Chondrocyte (in vitro differentiated cells): ENCODE measurements around the gene PRKCI. TPM values are rescaled to one million over a fixed set of nuclear protein-coding genes. Genes with fewer than 3 reads are reported as not detected.
"Not testable (repeated sequence)": the region's sequence is repeated elsewhere in the genome, so short reads cannot be mapped to it uniquely, and the experiment has no call there.

ENCODE experiments used
- DNase-seq: peaks from one replicate; pipeline ENCODE4 v3.0.0; 2021; ENCODE audit warnings: mixed read lengths, low spot score
- H3K27ac Mint-ChIP-seq: one replicate; pipeline ENCODE4 v1.8.0; 2021; ENCODE audit warnings: mild to moderate bottlenecking, moderate library complexity, mixed read lengths; ENCODE audit not compliant: unreplicated experiment
- H3K27me3 Mint-ChIP-seq: 2 replicates; pipeline ENCODE4 v1.8.0; 2021; ENCODE audit warnings: low read depth, mixed read lengths
- H3K36me3 Mint-ChIP-seq: 2 replicates; pipeline ENCODE4 v1.8.0; 2021; ENCODE audit warnings: low read depth, mixed read lengths
- H3K4me1 Mint-ChIP-seq: 2 replicates; pipeline ENCODE4 v1.8.0; 2021; ENCODE audit warnings: low read depth, mild to moderate bottlenecking, mixed read lengths
- H3K4me3 Mint-ChIP-seq: one replicate; pipeline ENCODE4 v1.8.0; 2021; ENCODE audit warnings: mild to moderate bottlenecking, moderate library complexity, mixed read lengths; ENCODE audit not compliant: unreplicated experiment
- H3K9me3 Mint-ChIP-seq: 2 replicates; pipeline ENCODE4 v1.8.0; 2021; ENCODE audit warnings: low read depth, mixed read lengths
- CTCF ChIP-seq: fragments of 200-600 bp; sonication (generic); IDR thresholded peaks from 2 replicates; pipeline ENCODE4 v1.5.0; 2021; ENCODE audit warnings: antibody characterized with exemption, mild to moderate bottlenecking, moderate library complexity
- total RNA-seq: library from RNA; stranded (reverse); gene quantifications from 3 replicates; pipeline ENCODE4 v1.2.1, GENCODE V29; 2021

The PRKCI gene
- total RNA-seq, 1 donor from 2014 or later = 59.8 TPM

GRCh38 chr3:170322566-170323269 lies 100.5 kb downstream of the PRKCI start:
- Mint-ChIP-seq H3K27ac (peak overlapping the region; percentile 92), H3K36me3 (no peaks in the 10 kb centered on the region), H3K27me3 (no peaks in the 10 kb centered on the region), H3K9me3 (no peaks in the 10 kb centered on the region), H3K4me3 (peak overlapping the region; percentile 59), H3K4me1 (peaks cover 41% of the 10 kb centered on the region)
- DNase-seq = no peak
- no peak for TF ChIP-seq CTCF

GRCh38 chr3:170323331-170323730 lies 101.1 kb downstream of the PRKCI start:
- H3K4me3 Mint-ChIP-seq = peak overlapping the region; percentile 59
- DNase-seq = no peak
- no peaks in the 10 kb centered on the region for H3K36me3 Mint-ChIP-seq
- peak overlapping the region; percentile 92 for H3K27ac Mint-ChIP-seq
- TF ChIP-seq CTCF = no peak
- H3K27me3 Mint-ChIP-seq = no peaks in the 10 kb centered on the region
- H3K9me3 Mint-ChIP-seq = no peaks in the 10 kb centered on the region
- peaks cover 41% of the 10 kb centered on the region for H3K4me1 Mint-ChIP-seq

GRCh38 chr3:170324962-170325361 lies 102.7 kb downstream of the PRKCI start:
- no peaks in the 10 kb centered on the region for H3K36me3 Mint-ChIP-seq
- H3K27me3 Mint-ChIP-seq = no peaks in the 10 kb centered on the region
- TF ChIP-seq CTCF = no peak
- peaks cover 41% of the 10 kb centered on the region for H3K4me1 Mint-ChIP-seq
- no peak for DNase-seq
- H3K4me3 Mint-ChIP-seq = no peak overlapping the region
- H3K9me3 Mint-ChIP-seq = no peaks in the 10 kb centered on the region
- no peak overlapping the region for H3K27ac Mint-ChIP-seq

- no peak for TF ChIP-seq CTCF
- Mint-ChIP-seq H3K4me1 (peaks cover 30% of the 10 kb centered on the region), H3K27ac (no peak overlapping the region), H3K27me3 (no peaks in the 10 kb centered on the region), H3K9me3 (no peaks in the 10 kb centered on the region), H3K36me3 (no peaks in the 10 kb centered on the region), H3K4me3 (no peak overlapping the region)
- DNase-seq = no peak
Measured at GRCh38 chr3:170327040-170327808, 105.0 kb downstream of the PRKCI start.

- not testable (repeated sequence) for H3K27me3 Mint-ChIP-seq, H3K27ac Mint-ChIP-seq, H3K36me3 Mint-ChIP-seq
Measured at GRCh38 chr3:170327868-170328548, 105.8 kb downstream of the PRKCI start.

More at GRCh38 chr3:170327868-170328548, 105.8 kb downstream of the PRKCI start:
- not testable (repeated sequence) for H3K4me3 Mint-ChIP-seq, DNase-seq, H3K9me3 Mint-ChIP-seq
- peaks cover 22% of the 10 kb centered on the region for H3K4me1 Mint-ChIP-seq
